Activated T-cell treated with anti-CD3 and anti-CD28 coated beads, Interleukin-2, amount 50 U/mL, for 72 hours (primary cell): Measurements from ENCODE around the gene NECTIN1. TPM values are rescaled to one million over a fixed set of nuclear protein-coding genes. Genes with fewer than 3 reads are reported as not detected.

Experiments used
- ATAC-seq, 2 donors: fragments of 150-1000 bp; cut with Tn5 transposase; replicated peaks in 1 of 2; 2 replicates each; pipeline ENCODE4 v1.10.0; 2021; ENCODE audit warnings: moderate library complexity in 2 of 2, mild to moderate bottlenecking in 1 of 2
- DNase-seq, 2 donors: peaks; one replicate each; pipeline ENCODE4 v3.0.0; 2021 to 2022; ENCODE audit warnings: mixed read lengths in 1 of 2
- H3K27ac Mint-ChIP-seq: one replicate; pipeline ENCODE4 v1.8.0; 2022; ENCODE audit warnings: mild to moderate bottlenecking, moderate library complexity, mixed read lengths
- H3K27me3 Mint-ChIP-seq: one replicate; pipeline ENCODE4 v1.8.0; 2022; ENCODE audit warnings: low read depth, mixed read lengths
- H3K36me3 Mint-ChIP-seq, 2 donors: one replicate each; pipeline ENCODE4 v1.8.0; 2022; ENCODE audit warnings: mixed read lengths in 2 of 2, mild to moderate bottlenecking in 1 of 2; ENCODE audit not compliant: insufficient read depth in 2 of 2
- H3K4me1 Mint-ChIP-seq: one replicate; pipeline ENCODE4 v1.8.0; 2022; ENCODE audit warnings: low read depth, mixed read lengths
- H3K4me3 Mint-ChIP-seq, 2 donors: one replicate each; pipeline ENCODE4 v1.8.0; 2022; ENCODE audit warnings: mild to moderate bottlenecking in 2 of 2, mixed read lengths in 2 of 2, moderate library complexity in 2 of 2
- H3K9me3 Mint-ChIP-seq, 2 donors: one replicate each; pipeline ENCODE4 v1.8.0; 2022; ENCODE audit warnings: mixed read lengths in 2 of 2
- total RNA-seq, 2 donors: library from RNA; stranded (reverse); gene quantifications; one replicate each; pipeline ENCODE4 v1.2.3, GENCODE V29; 2022

NECTIN1 gene
- total RNA-seq, 2 donors from 2014 or later, result 1.5 to 2.6 TPM

DNA sequence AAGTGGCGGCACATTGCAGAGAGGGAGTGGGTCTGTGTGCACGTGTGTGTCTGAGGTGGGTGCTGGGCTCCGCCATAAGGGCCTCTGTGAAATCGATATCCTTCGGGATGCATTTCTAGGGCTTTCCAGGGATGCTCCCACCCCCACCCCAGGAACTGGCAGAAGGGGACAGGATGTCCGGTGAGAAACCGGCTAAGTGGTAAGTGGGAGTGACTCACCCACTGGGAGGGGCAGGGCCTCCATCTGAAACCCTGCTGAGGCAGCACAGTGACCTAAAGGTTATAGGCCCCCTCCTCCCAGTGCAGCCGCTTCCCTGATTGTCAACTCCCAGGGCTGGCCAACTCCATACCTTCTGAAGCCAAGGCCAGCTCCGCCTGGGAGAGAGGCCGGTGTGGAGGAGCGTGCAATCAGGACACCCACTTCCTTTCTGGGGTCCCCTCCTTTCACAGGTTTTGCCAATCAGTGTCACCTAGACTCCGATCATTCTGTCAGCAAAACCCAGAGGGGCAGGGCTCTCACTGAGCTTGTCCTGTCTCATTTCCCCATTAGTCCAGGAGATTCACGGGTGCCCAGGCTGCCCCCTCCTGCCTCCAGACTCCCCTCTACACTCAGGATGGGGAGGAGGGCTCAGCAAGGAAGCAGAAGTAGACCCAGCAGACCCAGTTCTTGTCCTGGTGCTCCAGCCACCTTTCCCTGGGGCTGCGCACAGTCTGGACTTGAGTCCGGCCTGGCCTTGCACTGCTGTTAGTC, 44.5 kb downstream of the NECTIN1 start:
- H3K36me3 Mint-ChIP-seq, result no peaks in the 10 kb centered on the region
- H3K4me3 Mint-ChIP-seq, result no peak overlapping the region
- no peaks in the 10 kb centered on the region for H3K9me3 Mint-ChIP-seq
- no peak overlapping the region for H3K27ac Mint-ChIP-seq
- ATAC-seq (peak; percentile 34 to 71), DNase-seq (no peak)
- H3K4me1 Mint-ChIP-seq, result peaks cover 9% of the 10 kb centered on the region
- H3K27me3 Mint-ChIP-seq, result no peaks in the 10 kb centered on the region

GRCh38 chr11:119683783-119684182, 45.2 kb downstream of the NECTIN1 start:
- Mint-ChIP-seq H3K27me3 (no peaks in the 10 kb centered on the region), H3K4me3 (no peak overlapping the region), H3K4me1 (peaks cover 9% of the 10 kb centered on the region), H3K36me3 (no peaks in the 10 kb centered on the region), H3K27ac (no peak overlapping the region), H3K9me3 (no peaks in the 10 kb centered on the region)
- DNase-seq (no peak), ATAC-seq (peak in 1 of 2 donors; percentile 35)

DNA sequence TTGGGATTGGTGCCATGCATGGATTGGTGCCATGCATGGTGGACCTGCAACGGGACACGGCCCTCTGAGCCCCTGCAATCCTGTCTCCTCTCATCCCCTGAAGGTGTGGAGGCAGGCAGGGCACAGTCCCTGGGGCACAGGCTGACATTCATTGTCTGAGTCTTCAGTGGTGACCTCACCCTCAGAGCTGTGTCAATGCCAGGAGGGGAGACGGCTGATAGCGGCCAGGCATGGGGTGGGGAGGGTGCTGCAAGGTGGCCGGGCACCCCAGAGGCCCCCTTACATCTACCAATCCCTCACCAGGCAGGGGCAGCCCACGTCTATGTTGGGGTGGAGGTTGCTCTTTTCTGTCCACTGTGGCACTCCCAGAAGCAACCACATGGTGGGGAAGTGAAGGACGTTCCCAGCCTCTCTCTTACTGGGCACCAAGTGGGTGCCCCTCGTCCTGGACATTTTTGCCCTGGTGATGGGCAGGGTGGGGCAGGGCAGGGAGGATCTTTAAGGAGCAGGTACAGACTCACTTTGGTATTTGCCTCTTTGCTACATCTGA, 47.6 kb downstream of the NECTIN1 start:
- DNase-seq (no peak), ATAC-seq (no peak)
- H3K4me3 Mint-ChIP-seq, result no peak overlapping the region
- H3K27me3 Mint-ChIP-seq, result no peaks in the 10 kb centered on the region
- no peak overlapping the region for H3K27ac Mint-ChIP-seq
- H3K36me3 Mint-ChIP-seq, result no peaks in the 10 kb centered on the region
- H3K4me1 Mint-ChIP-seq, result peaks cover 9% of the 10 kb centered on the region
- H3K9me3 Mint-ChIP-seq, result no peaks in the 10 kb centered on the region

DNA sequence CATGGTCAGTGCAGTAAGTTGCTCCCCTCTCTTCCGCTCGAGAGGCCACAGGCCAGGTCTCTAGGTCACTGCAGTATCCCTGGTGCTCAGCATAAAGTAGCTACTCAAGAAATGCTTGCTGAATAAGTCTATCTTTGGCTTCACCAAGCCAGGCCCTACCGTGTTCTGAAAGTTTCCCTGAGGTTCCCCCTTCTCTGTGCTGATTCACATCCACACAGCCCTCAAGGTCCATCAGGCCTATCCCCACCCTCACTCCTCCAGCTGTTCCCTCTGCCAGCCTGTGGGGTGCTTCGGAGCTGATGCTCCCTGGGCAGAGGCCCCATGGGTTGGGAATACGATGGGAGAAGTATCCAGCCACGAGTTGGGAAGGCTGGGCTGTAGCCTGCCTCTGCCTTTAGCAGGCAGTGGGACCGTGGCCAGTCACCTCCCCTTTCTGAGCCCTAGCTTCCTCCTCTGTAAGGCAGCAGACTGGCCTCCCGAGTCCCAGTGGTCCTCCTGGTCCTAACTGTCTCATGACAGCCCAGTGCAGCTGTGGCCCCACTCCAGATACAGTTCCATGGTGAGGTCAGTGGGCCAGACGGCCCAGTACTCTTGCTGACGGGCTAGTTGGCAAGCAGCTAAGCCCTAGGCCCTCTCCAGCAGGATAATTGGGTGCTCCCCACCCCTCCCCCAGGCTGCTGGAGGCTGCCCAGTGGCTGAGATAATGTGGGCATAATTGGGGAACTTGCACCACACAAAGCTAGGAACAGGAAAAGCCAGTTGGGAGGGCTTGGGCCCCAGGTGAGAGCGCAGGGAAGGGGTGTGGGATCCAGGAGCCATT, 48.2 kb downstream of the NECTIN1 start:
- ATAC-seq (no peak), DNase-seq (no peak)
- H3K27me3 Mint-ChIP-seq, result no peaks in the 10 kb centered on the region
- H3K9me3 Mint-ChIP-seq, result no peaks in the 10 kb centered on the region
- no peaks in the 10 kb centered on the region for H3K36me3 Mint-ChIP-seq
- no peak overlapping the region for H3K4me3 Mint-ChIP-seq
- H3K4me1 Mint-ChIP-seq, result peaks cover 9% of the 10 kb centered on the region
- H3K27ac Mint-ChIP-seq, result no peak overlapping the region

- H3K27ac Mint-ChIP-seq, result no peak overlapping the region
- no peak for ATAC-seq
Measured at GRCh38 chr11:119679346-119679745, 49.7 kb downstream of the NECTIN1 start.

GRCh38 chr11:119678351-119678750, 50.6 kb downstream of the NECTIN1 start:
- Mint-ChIP-seq H3K36me3 (no peaks in the 10 kb centered on the region), H3K27ac (no peak overlapping the region), H3K4me1 (peaks cover 11% of the 10 kb centered on the region), H3K4me3 (no peak overlapping the region), H3K9me3 (no peaks in the 10 kb centered on the region), H3K27me3 (no peaks in the 10 kb centered on the region)
- DNase-seq, result no peak
- ATAC-seq, result no peak

More at GRCh38 chr11:119679346-119679745, 49.7 kb downstream of the NECTIN1 start:
- Mint-ChIP-seq H3K27me3 (no peaks in the 10 kb centered on the region), H3K9me3 (no peaks in the 10 kb centered on the region), H3K4me1 (peaks cover 10% of the 10 kb centered on the region), H3K36me3 (no peaks in the 10 kb centered on the region), H3K4me3 (no peak overlapping the region)
- no peak for DNase-seq

- no peaks in the 10 kb centered on the region for H3K36me3 Mint-ChIP-seq
- H3K4me3 Mint-ChIP-seq, result no peak overlapping the region
- no peak for DNase-seq
- ATAC-seq, result no peak
- H3K4me1 Mint-ChIP-seq, result peaks cover 14% of the 10 kb centered on the region
- no peaks in the 10 kb centered on the region for H3K27me3 Mint-ChIP-seq
- H3K9me3 Mint-ChIP-seq, result no peaks in the 10 kb centered on the region
- H3K27ac Mint-ChIP-seq, result no peak overlapping the region
Measured at GRCh38 chr11:119677840-119678239, 51.2 kb downstream of the NECTIN1 start.

DNA sequence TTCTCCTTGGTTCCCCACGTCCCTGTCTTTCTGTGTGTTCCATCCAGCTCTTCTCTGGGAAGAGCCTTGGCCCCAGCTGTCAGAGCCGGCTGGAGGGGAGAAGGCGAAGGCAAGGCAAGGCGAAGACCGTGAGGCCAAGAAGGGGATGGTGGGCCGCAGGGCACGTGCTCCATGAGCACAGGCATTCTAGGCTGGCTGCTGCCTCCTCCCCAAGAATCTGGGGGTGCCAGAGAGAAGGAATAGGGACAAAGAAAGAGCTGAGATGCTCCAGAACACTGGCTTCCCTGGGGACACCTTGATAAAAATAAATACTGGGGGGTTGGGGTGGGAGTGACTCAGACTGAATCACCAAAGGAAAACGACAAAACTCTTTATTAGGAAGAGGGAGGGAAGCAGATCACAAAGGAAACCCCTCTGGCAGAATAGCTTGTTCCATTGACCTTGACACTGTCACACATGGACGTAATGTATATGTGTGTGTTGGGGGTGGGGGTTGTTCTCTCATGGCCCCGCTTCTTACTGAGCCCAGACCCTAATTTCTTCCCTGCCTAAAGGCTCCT, 52.5 kb downstream of the NECTIN1 start:
- Mint-ChIP-seq H3K36me3 (no peaks in the 10 kb centered on the region), H3K4me3 (no peak overlapping the region), H3K27ac (no peak overlapping the region), H3K27me3 (no peaks in the 10 kb centered on the region), H3K4me1 (peaks cover 14% of the 10 kb centered on the region), H3K9me3 (no peaks in the 10 kb centered on the region)
- ATAC-seq (no peak), DNase-seq (no peak)

DNA sequence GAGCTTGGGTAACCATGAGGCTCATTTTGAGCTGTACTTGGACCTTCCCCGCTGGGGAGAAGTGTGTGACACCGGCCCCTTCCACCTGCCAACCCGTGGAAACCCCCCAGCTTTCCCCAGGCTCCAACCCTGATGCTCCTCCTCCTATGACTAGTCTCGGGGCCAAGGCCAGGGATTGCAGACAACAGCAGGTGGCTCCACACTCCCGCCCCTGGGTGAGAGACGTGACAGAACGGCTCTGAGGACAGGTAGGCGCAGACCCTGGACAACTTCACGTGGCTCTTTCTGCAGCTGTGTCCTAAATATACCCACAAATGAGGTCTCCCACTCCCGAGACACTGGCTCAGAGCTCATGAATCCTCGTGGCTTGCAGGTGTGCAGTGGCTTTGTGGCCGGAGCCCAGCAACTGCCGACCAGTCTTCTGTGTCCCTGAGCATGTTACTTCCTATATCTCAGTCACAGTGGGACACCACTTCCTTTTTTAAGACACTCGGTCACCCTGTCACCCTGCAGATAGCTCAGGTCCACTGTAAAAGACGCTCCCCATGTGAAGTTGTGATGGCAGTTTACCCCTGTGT, 55.2 kb downstream of the NECTIN1 start:
- H3K4me3 Mint-ChIP-seq, result peak overlapping the region; percentile 23
- H3K4me1 Mint-ChIP-seq, result peaks cover 14% of the 10 kb centered on the region
- DNase-seq, result peak; percentile 69 to 72
- no peaks in the 10 kb centered on the region for H3K27me3 Mint-ChIP-seq
- no peaks in the 10 kb centered on the region for H3K9me3 Mint-ChIP-seq
- no peak overlapping the region for H3K27ac Mint-ChIP-seq
- ATAC-seq, result peak; percentile 94 to 98
- H3K36me3 Mint-ChIP-seq, result no peaks in the 10 kb centered on the region

DNA sequence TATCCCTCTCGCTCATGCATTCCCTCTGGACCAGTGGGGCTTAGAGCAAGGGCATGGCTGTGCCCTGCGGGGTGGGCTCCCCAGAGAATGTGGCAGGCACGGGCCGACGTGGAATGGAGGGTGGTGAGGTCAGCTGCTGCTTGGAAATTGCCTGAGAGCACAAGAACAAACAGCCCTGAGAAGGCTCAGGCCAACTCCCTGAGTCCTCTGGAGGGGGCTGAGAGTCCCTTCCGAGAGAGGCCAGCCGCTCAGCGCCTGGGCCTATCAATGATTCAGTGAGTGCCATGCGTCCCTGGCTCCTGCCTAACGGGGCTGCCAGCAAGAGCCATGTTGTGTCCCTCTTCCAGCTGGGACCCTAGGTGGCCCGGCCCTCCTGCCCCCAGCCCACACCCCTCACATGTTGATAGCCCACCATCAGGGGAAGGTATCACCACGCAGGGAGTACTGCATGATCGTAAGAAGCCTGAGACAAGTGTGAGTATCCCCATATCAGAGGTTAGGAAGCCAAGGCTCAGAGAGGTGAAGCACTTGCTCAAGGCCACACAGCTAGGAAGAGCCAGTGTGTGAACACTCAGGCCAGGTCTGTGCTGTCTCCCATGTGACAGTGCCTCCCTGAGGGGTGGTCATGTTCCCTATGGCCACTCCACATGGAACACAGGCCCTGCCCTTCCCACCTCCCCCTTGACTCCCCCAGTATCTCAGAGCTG, 55.8 kb downstream of the NECTIN1 start:
- H3K27ac Mint-ChIP-seq, result no peak overlapping the region
- no peaks in the 10 kb centered on the region for H3K27me3 Mint-ChIP-seq
- H3K36me3 Mint-ChIP-seq, result no peaks in the 10 kb centered on the region
- no peaks in the 10 kb centered on the region for H3K9me3 Mint-ChIP-seq
- ATAC-seq, result no peak
- no peak for DNase-seq
- H3K4me3 Mint-ChIP-seq, result no peak overlapping the region
- H3K4me1 Mint-ChIP-seq, result peaks cover 14% of the 10 kb centered on the region

- H3K27ac Mint-ChIP-seq, result no peak overlapping the region
- no peaks in the 10 kb centered on the region for H3K9me3 Mint-ChIP-seq
- no peaks in the 10 kb centered on the region for H3K36me3 Mint-ChIP-seq
- peaks cover 14% of the 10 kb centered on the region for H3K4me1 Mint-ChIP-seq
- H3K4me3 Mint-ChIP-seq, result no peak overlapping the region
- H3K27me3 Mint-ChIP-seq, result no peaks in the 10 kb centered on the region
- ATAC-seq, result no peak
- no peak for DNase-seq
Measured at GRCh38 chr11:119672597-119672996, 56.4 kb downstream of the NECTIN1 start.

GRCh38 chr11:119671561-119672015, 57.4 kb downstream of the NECTIN1 start:
- Mint-ChIP-seq H3K27ac (no peak overlapping the region), H3K4me3 (no peak overlapping the region), H3K9me3 (no peaks in the 10 kb centered on the region), H3K36me3 (no peaks in the 10 kb centered on the region), H3K4me1 (peaks cover 14% of the 10 kb centered on the region), H3K27me3 (no peaks in the 10 kb centered on the region)
- no peak for DNase-seq
- ATAC-seq, result no peak
